GM06990 (cell line): ENCODE data around the gene TM9SF3.
A peak's percentile ranks its signal among the peaks of the same experiment; 100 is the strongest.

Source experiments
- DNase-seq: peaks from one replicate; pipeline ENCODE4 v3.0.0-alpha.2; 2011; ENCODE audit not compliant: insufficient read length; ENCODE audit errors: extremely low read depth
- H3K27me3 ChIP-seq: replicated peaks from 2 replicates; pipeline ENCODE4 v1.6.0; 2011; ENCODE audit warnings: low read length; ENCODE audit not compliant: control insufficient read depth, insufficient read depth
- H3K36me3 ChIP-seq: 2 replicates; pipeline ENCODE4 v1.5.1; 2011; ENCODE audit warnings: low read length; ENCODE audit not compliant: control insufficient read depth, insufficient read depth
- H3K4me3 ChIP-seq: replicated peaks from 2 replicates; pipeline ENCODE4 v1.5.1; 2011; ENCODE audit warnings: low read depth, mild to moderate bottlenecking, control low read depth, low read length
- TF ChIP-seq, protein P1 (sequence below): IDR thresholded peaks from 2 replicates; pipeline ENCODE4 v1.5.1; 2011; ENCODE audit warnings: low read length, control low read depth, mild to moderate bottlenecking, inconsistent platforms; ENCODE audit not compliant: insufficient read depth, poor library complexity, severe bottlenecking

The TM9SF3 gene

DNA sequence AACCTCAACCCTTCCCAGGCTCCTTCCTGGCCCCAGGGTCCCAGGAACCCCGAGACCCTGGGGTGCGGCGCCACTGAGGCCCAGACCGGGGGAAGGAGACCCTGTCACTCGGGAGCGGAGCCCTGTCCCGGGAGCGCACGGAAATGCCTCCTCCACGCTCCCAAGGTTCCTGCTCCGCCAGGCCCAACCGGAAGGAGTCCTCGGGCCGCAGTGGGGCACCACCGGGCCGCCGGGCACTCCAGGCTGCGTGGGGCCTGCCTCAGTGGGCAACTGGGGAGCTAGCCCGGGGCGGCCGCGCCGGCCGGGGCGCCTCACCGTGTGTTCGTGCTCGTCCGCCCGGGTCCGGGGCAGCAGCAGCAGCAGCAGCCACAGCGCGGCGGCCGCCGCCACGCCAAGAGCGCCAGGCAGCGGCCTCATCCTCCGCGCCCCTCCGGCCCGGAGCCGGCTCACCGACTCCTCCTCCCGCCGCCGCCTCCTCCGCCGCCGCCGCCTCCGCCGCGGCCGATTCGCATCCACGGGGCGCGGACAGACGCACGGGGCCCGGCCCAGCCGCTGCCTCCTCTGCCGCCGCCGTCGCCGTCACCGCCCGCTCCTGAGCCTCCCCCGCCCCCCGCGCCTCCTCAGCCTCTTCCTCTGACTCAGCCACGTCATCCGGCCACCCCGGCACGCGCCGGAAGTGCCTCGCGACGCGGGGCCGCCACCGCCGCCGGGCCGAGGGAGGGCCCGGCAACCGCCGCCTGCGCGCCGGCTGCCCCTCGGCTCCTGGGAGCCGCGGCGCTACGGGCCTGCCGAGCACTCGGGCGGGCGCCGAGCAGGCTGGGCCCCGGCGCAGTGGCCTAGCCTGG is at the start of gene TM9SF3:
TSS of gene TM9SF3 (minus strand) at position 594 of the 845 bp plus-strand sequence. CDS start at position 417, 177 bp downstream.
- Histone ChIP-seq H3K36me3 (no peaks in the 10 kb centered on the region), H3K4me3 (peak within 1 kb of the TSS; percentile 97), H3K27me3 (no peaks in the 10 kb centered on the region)
- TF ChIP-seq, protein P1, sequence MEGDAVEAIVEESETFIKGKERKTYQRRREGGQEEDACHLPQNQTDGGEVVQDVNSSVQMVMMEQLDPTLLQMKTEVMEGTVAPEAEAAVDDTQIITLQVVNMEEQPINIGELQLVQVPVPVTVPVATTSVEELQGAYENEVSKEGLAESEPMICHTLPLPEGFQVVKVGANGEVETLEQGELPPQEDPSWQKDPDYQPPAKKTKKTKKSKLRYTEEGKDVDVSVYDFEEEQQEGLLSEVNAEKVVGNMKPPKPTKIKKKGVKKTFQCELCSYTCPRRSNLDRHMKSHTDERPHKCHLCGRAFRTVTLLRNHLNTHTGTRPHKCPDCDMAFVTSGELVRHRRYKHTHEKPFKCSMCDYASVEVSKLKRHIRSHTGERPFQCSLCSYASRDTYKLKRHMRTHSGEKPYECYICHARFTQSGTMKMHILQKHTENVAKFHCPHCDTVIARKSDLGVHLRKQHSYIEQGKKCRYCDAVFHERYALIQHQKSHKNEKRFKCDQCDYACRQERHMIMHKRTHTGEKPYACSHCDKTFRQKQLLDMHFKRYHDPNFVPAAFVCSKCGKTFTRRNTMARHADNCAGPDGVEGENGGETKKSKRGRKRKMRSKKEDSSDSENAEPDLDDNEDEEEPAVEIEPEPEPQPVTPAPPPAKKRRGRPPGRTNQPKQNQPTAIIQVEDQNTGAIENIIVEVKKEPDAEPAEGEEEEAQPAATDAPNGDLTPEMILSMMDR = no peak
- peak; percentile 92 for DNase-seq

DNA sequence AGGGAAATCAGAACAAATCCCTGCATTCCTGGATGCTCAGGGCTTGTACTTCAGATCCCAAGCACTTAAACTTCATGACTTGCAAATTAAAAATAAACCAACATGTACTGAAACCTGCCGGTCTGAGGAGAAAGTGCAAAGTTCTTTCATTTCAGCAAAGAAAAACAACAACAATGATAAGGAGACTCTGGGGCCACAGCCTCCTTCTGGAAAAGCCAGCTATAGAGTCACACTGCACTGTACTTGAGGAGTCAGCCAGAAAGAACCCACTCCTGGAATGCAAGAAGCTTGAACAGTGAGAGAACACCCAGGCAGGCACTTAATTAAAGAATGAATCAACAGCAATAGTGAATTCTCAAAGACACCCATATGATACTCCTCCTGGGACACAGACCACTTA is 49.7 kb upstream of the TM9SF3 start:
- Histone ChIP-seq H3K36me3 (peaks cover 14% of the 10 kb centered on the region), H3K4me3 (no peak overlapping the region), H3K27me3 (no peaks in the 10 kb centered on the region)
- no peak for DNase-seq
- TF ChIP-seq, protein P1 = no peak

DNA sequence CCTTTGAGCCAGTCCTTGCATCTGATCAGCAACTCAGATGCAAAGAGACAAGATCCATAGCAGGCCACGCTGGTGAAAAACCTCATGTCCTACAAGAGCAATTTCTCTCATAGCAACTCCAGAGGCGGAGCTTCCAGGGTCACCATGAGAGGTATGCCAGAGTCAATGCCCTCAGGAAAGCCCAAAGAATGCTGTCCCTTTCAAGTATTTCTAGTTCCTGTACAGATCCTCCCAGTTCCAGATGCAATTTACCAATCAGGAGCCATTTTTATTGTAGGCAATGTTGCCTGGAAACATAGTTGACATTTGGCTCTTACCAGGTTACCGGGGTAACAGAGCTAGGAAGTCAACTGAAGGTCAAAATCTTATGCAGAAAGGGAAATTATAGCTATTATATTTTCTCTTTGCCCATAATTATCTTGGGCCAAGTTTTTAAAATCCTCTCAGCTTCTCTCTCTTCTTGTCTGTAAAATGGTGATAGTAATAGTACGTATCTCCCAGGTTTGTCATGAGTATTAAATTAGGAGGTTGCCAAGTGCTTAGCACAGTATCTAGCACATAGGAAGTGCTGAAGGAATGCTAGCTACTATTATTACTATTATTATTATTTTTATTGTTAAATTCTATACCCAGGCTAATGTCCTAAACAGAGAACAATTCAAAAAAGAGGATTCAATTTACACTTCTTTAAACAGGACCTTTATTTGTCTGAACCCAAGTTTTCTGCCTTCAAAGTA is 46.3 kb upstream of the TM9SF3 start:
- Histone ChIP-seq H3K4me3 (no peak overlapping the region), H3K36me3 (peaks cover 5% of the 10 kb centered on the region), H3K27me3 (no peaks in the 10 kb centered on the region)
- TF ChIP-seq, protein P1 = no peak
- no peak for DNase-seq

DNA sequence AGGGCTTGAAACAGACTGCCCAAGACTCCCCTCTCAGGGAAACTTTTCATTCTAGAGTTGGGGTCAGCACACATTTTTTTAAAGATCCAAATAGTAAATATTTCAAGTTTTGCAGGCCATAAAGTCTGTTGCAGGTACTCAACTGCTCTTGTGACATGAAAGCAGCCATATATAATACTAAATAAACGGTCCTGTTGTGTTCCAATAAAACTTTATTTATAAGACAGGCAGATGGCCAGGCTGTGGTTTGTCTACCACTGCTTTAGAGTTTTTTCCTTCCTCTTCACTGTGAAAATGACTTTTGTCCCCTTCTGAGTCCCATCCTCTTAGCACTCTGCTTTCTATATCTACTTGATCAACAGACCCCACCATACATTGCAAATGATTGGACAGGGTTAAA is 40.5 kb upstream of the TM9SF3 start:
- H3K36me3 ChIP-seq = peaks cover 13% of the 10 kb centered on the region
- no peaks in the 10 kb centered on the region for H3K27me3 ChIP-seq
- no peak for DNase-seq
- TF ChIP-seq, protein P1 = no peak
- no peak overlapping the region for H3K4me3 ChIP-seq

DNA sequence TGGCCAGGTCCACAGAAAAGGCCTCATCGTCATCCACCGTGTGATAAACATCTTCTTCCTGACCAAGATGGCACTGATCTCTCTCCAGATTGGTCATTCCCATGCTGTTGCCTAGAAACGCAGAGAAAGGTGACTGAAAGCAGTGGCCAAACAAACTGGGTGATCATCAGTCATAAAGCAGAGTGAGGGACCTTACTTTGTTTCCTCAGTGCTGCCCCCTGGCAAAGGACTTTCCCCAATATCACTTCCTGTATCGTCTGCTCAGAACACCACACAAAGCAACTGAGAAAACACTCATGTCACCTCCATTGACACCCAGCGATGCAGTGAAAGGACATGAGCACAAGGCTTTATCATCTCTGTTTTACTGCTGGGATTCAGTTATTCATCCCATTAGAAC is 40.0 kb upstream of the TM9SF3 start:
- DNase-seq = no peak
- TF ChIP-seq, protein P1 = peak; percentile 11
- Histone ChIP-seq H3K4me3 (no peak overlapping the region), H3K27me3 (no peaks in the 10 kb centered on the region), H3K36me3 (peaks cover 16% of the 10 kb centered on the region)
